PC-3 (cell line): ENCODE results near the gene ARPC4. TPM values are rescaled to one million over a fixed set of nuclear protein-coding genes. Genes with fewer than 3 reads are reported as not detected.
A peak's percentile ranks its signal among the peaks of the same experiment; 100 is the strongest.

ENCODE experiments used
- ATAC-seq: fragments of 200-7000 bp; cut with Tn5 transposase; 2 replicates; pipeline ENCODE4 v1.9.1; 2020; ENCODE audit warnings: mild to moderate bottlenecking, moderate library complexity
- BruUV-seq: library from RNA; stranded (reverse); fragments of 400-500 nt; replicated peaks from 2 replicates; lab custom pipeline; 2021; lab: Mats Ljungman, UMichigan
- CTCF ChIA-PET: fragments of 300-600 bp; sonication (Branson Sonifier 250); formaldehyde crosslinking; loops from one replicate; lab custom pipeline; 2022; ENCODE audit warnings: antibody characterized with exemption; lab: Charles Lee
- POLR2A ChIA-PET: fragments of 300-600 bp; sonication (Branson Sonifier 250); formaldehyde crosslinking; loops from one replicate; lab custom pipeline; 2022; ENCODE audit warnings: antibody characterized with exemption; ENCODE audit not compliant: unreplicated experiment; lab: Charles Lee
- DNase-seq: peaks from one replicate; pipeline ENCODE4 v3.0.0-alpha.2; 2015
- H2AFZ ChIP-seq: fragments of 300-600 bp; sonication (generic); 2 replicates; pipeline ENCODE4 v1.6.0; 2016; ENCODE audit warnings: antibody characterized with exemption, low read length
- H3F3A ChIP-seq: fragments of 300-600 bp; sonication (generic); one replicate; pipeline ENCODE4 v1.6.0; 2017; ENCODE audit warnings: antibody characterized with exemption, low read length, control low read depth, mild to moderate bottlenecking; ENCODE audit not compliant: unreplicated experiment
- H3K27ac ChIP-seq: fragments of 300-600 bp; sonication (generic); 2 replicates; pipeline ENCODE4 v1.5.1; 2016; ENCODE audit warnings: mild to moderate bottlenecking, low read length
- H3K27me3 ChIP-seq: fragments of 300-600 bp; sonication (generic); 2 replicates; pipeline ENCODE4 v1.6.1; 2016; ENCODE audit warnings: low read length, mixed read lengths
- H3K36me3 ChIP-seq: fragments of 300-600 bp; sonication (generic); 2 replicates; pipeline ENCODE4 v1.6.1; 2016; ENCODE audit warnings: low read depth, mixed run types, low read length, mixed read lengths
- H3K4me1 ChIP-seq: fragments of 300-600 bp; sonication (generic); 2 replicates; pipeline ENCODE4 v1.5.1; 2016; ENCODE audit warnings: low read length; ENCODE audit not compliant: insufficient read depth
- H3K4me2 ChIP-seq: fragments of 300-600 bp; sonication (generic); 2 replicates; pipeline ENCODE4 v1.6.0; 2016; ENCODE audit warnings: low read length
- H3K4me3 ChIP-seq: fragments of 300-600 bp; sonication (generic); 2 replicates; pipeline ENCODE4 v1.5.1; 2016; ENCODE audit warnings: mild to moderate bottlenecking, low read length, mixed read lengths
- H3K79me2 ChIP-seq: fragments of 300-600 bp; sonication (generic); 2 replicates; pipeline ENCODE4 v1.6.1; 2017; ENCODE audit warnings: low read length, mixed read lengths
- H3K9ac ChIP-seq: fragments of 300-600 bp; sonication (generic); 2 replicates; pipeline ENCODE4 v1.6.0; 2016; ENCODE audit warnings: mild to moderate bottlenecking, low read length
- H3K9me2 ChIP-seq: fragments of 300-600 bp; sonication (generic); replicated peaks from 2 replicates; pipeline ENCODE4 v1.6.1; 2016; ENCODE audit warnings: mixed run types, low read length, mixed read lengths
- H3K9me3 ChIP-seq: fragments of 300-600 bp; sonication (generic); 2 replicates; pipeline ENCODE4 v1.6.1; 2016; ENCODE audit warnings: low read length, mixed read lengths
- H4K20me1 ChIP-seq: fragments of 300-600 bp; sonication (generic); 2 replicates; pipeline ENCODE4 v1.6.1; 2016; ENCODE audit warnings: low read length, mixed read lengths
- EZH2 ChIP-seq: fragments of 300-600 bp; sonication (generic); IDR thresholded peaks from one replicate; pipeline ENCODE4 v1.6.1; 2017; ENCODE audit warnings: antibody characterized with exemption, mild to moderate bottlenecking, low read length; ENCODE audit not compliant: unreplicated experiment
- EZH2phosphoT487 ChIP-seq: fragments of 300-600 bp; sonication (generic); IDR thresholded peaks from 2 replicates; pipeline ENCODE4 v1.6.1; 2018; ENCODE audit warnings: mild to moderate bottlenecking, antibody characterized with exemption, low read length, borderline replicate concordance
- intact Hi-C: fragments of 100-400 bp; cut with micrococcal nuclease; formaldehyde crosslinking; loops from 2 replicates; pipeline ENCODE4 v1.9.0; 2023
- total RNA-seq: library from RNA; depleted of rRNA; stranded (reverse); fragments of >200 nt; gene quantifications from 2 replicates; pipeline ENCODE4 v1.2.3, GENCODE V29; 2014
- TF ChIP-seq, protein P1 (sequence below): fragments of 300-600 bp; sonication (generic); conservative IDR thresholded peaks from 2 replicates; pipeline ENCODE4 v1.5.1; 2017; ENCODE audit warnings: antibody characterized with exemption, low read depth, mild to moderate bottlenecking, low read length

ARPC4 gene
- total RNA-seq, 1 experiment from 2014 or later = 223 TPM

DNA sequence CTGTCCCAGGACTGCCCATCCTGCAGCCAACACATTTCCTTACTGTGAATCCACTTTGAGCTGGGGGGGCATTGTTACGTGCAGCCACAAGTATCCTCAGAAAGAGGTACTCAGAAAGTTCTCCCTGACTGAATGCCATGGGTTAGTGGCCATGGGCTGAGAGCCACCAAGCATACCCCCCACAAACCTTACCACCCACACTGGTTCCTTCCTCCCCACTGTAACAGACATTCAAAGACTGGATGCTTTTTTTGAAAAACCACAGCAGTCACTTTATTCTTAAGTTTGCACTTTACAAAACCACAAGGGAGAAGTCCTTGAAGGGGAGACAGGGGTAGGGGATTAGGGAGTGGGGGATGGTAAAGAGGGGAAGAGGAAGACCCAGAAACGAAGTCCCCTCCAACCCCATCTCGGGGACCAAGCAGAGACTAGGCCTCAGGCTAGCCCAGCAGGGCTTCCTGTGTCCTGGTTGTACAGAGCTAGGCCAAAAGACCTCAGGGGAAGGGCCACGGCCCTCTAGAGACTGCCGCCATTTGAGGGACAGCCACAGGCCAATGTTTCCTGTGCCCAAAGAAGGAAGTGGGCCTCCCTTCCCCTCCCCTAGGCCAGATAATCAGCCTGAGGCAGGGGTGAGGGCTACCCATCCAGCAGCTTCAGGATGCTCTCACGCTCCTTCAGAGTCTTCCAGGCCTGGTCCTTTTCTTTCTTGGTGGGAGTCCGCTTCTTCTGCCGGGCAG lies 13.0 kb upstream of the ARPC4 start:
- H3K27ac ChIP-seq = no peak overlapping the region
- TSS peak; percentile 55 for BruUV-seq
- H2AFZ ChIP-seq = no peak overlapping the region
- no peaks in the 10 kb centered on the region for H3K27me3 ChIP-seq
- no peaks in the 10 kb centered on the region for H3K4me1 ChIP-seq
- no peaks in the 10 kb centered on the region for H3K9me2 ChIP-seq
- ATAC-seq (no peak), DNase-seq (no peak)
- H3F3A ChIP-seq = no peaks in the 10 kb centered on the region
- CTCF ChIA-PET = no interaction called here
- H3K9ac ChIP-seq = no peak overlapping the region
- 0 out of 2 replicates have a peak, but pooled peaks cover 3% of the 10 kb centered on the region for H3K36me3 ChIP-seq
- H3K9me3 ChIP-seq = no peaks in the 10 kb centered on the region
- H3K79me2 ChIP-seq = no peaks in the 10 kb centered on the region
- POLR2A ChIA-PET = no interaction called here
- H4K20me1 ChIP-seq = no peaks in the 10 kb centered on the region
- no peak overlapping the region for H3K4me3 ChIP-seq
- TF ChIP-seq, protein P1, sequence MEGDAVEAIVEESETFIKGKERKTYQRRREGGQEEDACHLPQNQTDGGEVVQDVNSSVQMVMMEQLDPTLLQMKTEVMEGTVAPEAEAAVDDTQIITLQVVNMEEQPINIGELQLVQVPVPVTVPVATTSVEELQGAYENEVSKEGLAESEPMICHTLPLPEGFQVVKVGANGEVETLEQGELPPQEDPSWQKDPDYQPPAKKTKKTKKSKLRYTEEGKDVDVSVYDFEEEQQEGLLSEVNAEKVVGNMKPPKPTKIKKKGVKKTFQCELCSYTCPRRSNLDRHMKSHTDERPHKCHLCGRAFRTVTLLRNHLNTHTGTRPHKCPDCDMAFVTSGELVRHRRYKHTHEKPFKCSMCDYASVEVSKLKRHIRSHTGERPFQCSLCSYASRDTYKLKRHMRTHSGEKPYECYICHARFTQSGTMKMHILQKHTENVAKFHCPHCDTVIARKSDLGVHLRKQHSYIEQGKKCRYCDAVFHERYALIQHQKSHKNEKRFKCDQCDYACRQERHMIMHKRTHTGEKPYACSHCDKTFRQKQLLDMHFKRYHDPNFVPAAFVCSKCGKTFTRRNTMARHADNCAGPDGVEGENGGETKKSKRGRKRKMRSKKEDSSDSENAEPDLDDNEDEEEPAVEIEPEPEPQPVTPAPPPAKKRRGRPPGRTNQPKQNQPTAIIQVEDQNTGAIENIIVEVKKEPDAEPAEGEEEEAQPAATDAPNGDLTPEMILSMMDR = no peak
- TF ChIP-seq EZH2 (no peak), EZH2phosphoT487 (no peak)
- intact Hi-C loops = loop anchor here (10.0 kb wide), 1 partner anchor 65 kb away; no protein-coding TSS in a partner anchor
- no peak overlapping the region for H3K4me2 ChIP-seq

DNA sequence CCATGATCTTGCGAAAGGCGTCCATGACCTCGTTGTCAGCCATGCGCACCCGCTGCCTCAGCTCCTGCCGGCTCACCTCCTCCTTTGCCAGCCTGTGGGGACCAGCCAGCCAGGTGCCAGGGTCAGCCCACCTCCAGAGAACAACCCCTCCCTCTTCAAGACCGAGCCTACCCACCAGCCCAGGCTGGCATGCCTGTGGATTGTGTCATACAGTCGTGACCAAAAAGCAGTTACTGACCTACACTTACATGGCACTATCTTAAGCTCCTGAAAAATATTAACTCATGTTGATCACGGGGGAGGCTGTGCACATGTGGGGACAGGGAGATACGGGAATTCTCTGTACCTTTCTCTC lies 12.4 kb upstream of the ARPC4 start:
- H2AFZ ChIP-seq = no peak overlapping the region
- no peaks in the 10 kb centered on the region for H3K79me2 ChIP-seq
- H4K20me1 ChIP-seq = no peaks in the 10 kb centered on the region
- H3K9me2 ChIP-seq = no peaks in the 10 kb centered on the region
- no peaks in the 10 kb centered on the region for H3K27me3 ChIP-seq
- no peak for TF ChIP-seq EZH2phosphoT487
- no peak for TF ChIP-seq EZH2
- TF ChIP-seq, protein P1 = no peak
- H3K4me2 ChIP-seq = no peak overlapping the region
- 0 out of 2 replicates have a peak, but pooled peaks cover 3% of the 10 kb centered on the region for H3K36me3 ChIP-seq
- ChIA-PET CTCF (no interaction called here), POLR2A (no interaction called here)
- H3K4me3 ChIP-seq = no peak overlapping the region
- intact Hi-C loops = no loop called here
- no peak for ATAC-seq
- H3K27ac ChIP-seq = no peak overlapping the region
- no peaks in the 10 kb centered on the region for H3K9me3 ChIP-seq
- H3K9ac ChIP-seq = no peak overlapping the region
- DNase-seq = no peak
- H3K4me1 ChIP-seq = no peaks in the 10 kb centered on the region
- no peaks in the 10 kb centered on the region for H3F3A ChIP-seq
- BruUV-seq = no TSS peak

DNA sequence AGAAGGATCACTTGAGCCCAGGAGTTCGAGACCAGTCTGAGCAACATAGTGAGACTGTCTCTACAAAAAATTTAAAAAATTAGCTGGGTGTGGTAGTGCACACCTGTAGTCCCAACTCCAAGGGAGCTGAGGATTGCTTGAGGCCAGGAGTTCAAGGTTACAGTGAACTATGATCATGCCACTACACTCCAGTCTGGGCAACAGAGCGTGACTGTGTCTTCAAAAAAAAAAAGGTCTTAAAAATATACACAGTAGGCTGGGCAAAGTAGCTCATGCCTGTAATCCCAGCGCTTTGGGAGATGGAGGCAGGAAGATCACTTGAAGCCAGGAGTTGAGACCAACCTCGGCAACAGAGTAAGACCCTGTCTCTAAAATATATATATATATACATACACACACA lies 12.0 kb upstream of the ARPC4 start:
- no peak for TF ChIP-seq EZH2phosphoT487
- TF ChIP-seq, protein P1 = no peak
- no peak for TF ChIP-seq EZH2
- no peaks in the 10 kb centered on the region for H3K9me2 ChIP-seq
- ChIA-PET POLR2A (no interaction called here), CTCF (no interaction called here)
- H3K9ac ChIP-seq = no peak overlapping the region
- H3K4me3 ChIP-seq = no peak overlapping the region
- H2AFZ ChIP-seq = no peak overlapping the region
- no TSS peak for BruUV-seq
- no peak overlapping the region for H3K4me2 ChIP-seq
- no peaks in the 10 kb centered on the region for H3K27me3 ChIP-seq
- no peaks in the 10 kb centered on the region for H3F3A ChIP-seq
- no peaks in the 10 kb centered on the region for H3K4me1 ChIP-seq
- intact Hi-C loops = no loop called here
- DNase-seq (no peak), ATAC-seq (no peak)
- 0 out of 2 replicates have a peak, but pooled peaks cover 3% of the 10 kb centered on the region for H3K36me3 ChIP-seq
- H3K27ac ChIP-seq = no peak overlapping the region
- H3K9me3 ChIP-seq = no peaks in the 10 kb centered on the region
- no peaks in the 10 kb centered on the region for H3K79me2 ChIP-seq
- H4K20me1 ChIP-seq = no peaks in the 10 kb centered on the region
